SKM-1 treated with dmso at 0.1 percent for 144 hours (cell line): Measurements from ENCODE around the gene ST6GAL1.
"Not testable (repeated sequence)": the region's sequence is repeated elsewhere in the genome, so short reads cannot be mapped to it uniquely, and the experiment has no call there.

ENCODE experiments used
- DNase-seq: peaks from one replicate; lab custom pipeline; 2025; ENCODE audit not compliant: unreplicated experiment; lab: John Stamatoyannopoulos, UW

The ST6GAL1 gene

GRCh38 chr3:186967236-186967635, 36.9 kb downstream of the ST6GAL1 start:
- not testable (repeated sequence) for DNase-seq

GRCh38 chr3:186967686-186968085, 37.4 kb downstream of the ST6GAL1 start:
- peak; percentile 81 for DNase-seq

GRCh38 chr3:186969607-186970006, 39.3 kb downstream of the ST6GAL1 start:
- DNase-seq, result no peak

GRCh38 chr3:186971106-186971505, 40.8 kb downstream of the ST6GAL1 start:
- DNase-seq, result not testable (repeated sequence)

GRCh38 chr3:186971578-186971977, 41.3 kb downstream of the ST6GAL1 start:
- no peak for DNase-seq

- DNase-seq, result no peak
These were observed 43.4 kb downstream of the ST6GAL1 start for GRCh38 chr3:186973702-186974101.

- no peak for DNase-seq
These were observed 44.5 kb downstream of the ST6GAL1 start for GRCh38 chr3:186974824-186975313.

GRCh38 chr3:186975726-186976125, 45.4 kb downstream of the ST6GAL1 start:
- DNase-seq, result no peak

GRCh38 chr3:186976837-186977750, 46.8 kb downstream of the ST6GAL1 start:
- DNase-seq, result no peak

GRCh38 chr3:186978712-186979111, 48.4 kb downstream of the ST6GAL1 start:
- DNase-seq, result no peak

- no peak for DNase-seq
These were observed 49.5 kb downstream of the ST6GAL1 start for GRCh38 chr3:186979852-186980251.

- no peak for DNase-seq
These were observed 50.7 kb downstream of the ST6GAL1 start for GRCh38 chr3:186980989-186981388.

GRCh38 chr3:186983659-186984058, 53.3 kb downstream of the ST6GAL1 start:
- DNase-seq, result no peak

GRCh38 chr3:186984064-186984463, 53.7 kb downstream of the ST6GAL1 start:
- no peak for DNase-seq

GRCh38 chr3:186985661-186986364, 55.5 kb downstream of the ST6GAL1 start:
- peak; percentile 98 for DNase-seq

GRCh38 chr3:186986406-186986805, 56.1 kb downstream of the ST6GAL1 start:
- no peak for DNase-seq

- DNase-seq, result peak; percentile 32
These were observed 56.5 kb downstream of the ST6GAL1 start for GRCh38 chr3:186986816-186987215.

- DNase-seq, result no peak
These were observed 58.5 kb downstream of the ST6GAL1 start for GRCh38 chr3:186988806-186989205.

- DNase-seq, result no peak
These were observed 59.1 kb downstream of the ST6GAL1 start for GRCh38 chr3:186989429-186989828.

GRCh38 chr3:186990277-186990676, 60.0 kb downstream of the ST6GAL1 start:
- DNase-seq, result no peak

GRCh38 chr3:186990878-186991308, 60.6 kb downstream of the ST6GAL1 start:
- DNase-seq, result no peak

- DNase-seq, result no peak
These were observed 61.1 kb downstream of the ST6GAL1 start for GRCh38 chr3:186991470-186991869.
